Activated B cell treated with CpG ODN at 0.5 μM for 24 hours (primary cell): ENCODE results near the gene RAP1GAP2. TPM values are rescaled to one million over a fixed set of nuclear protein-coding genes. Genes with fewer than 3 reads are reported as not detected.

Experiments used
- ATAC-seq: fragments of 200-7000 bp; cut with Tn5 transposase; one replicate; pipeline ENCODE4 v1.10.0; 2021; ENCODE audit warnings: low read depth, mild to moderate bottlenecking, moderate library complexity
- CTCF ChIA-PET: fragments of 350-600 bp; sonication (Branson Sonifier 250); formaldehyde crosslinking; loops from one replicate; lab custom pipeline; 2021; ENCODE audit warnings: antibody characterized with exemption; lab: Charles Lee
- POLR2A ChIA-PET: fragments of 350-600 bp; sonication (Branson Sonifier 250); formaldehyde crosslinking; loops from one replicate; lab custom pipeline; 2021; ENCODE audit warnings: antibody characterized with exemption; lab: Charles Lee
- DNase-seq: peaks from one replicate; pipeline ENCODE4 v3.0.0; 2022
- H3K27ac Mint-ChIP-seq: one replicate; pipeline ENCODE4 v1.8.0; 2020; ENCODE audit warnings: mixed read lengths
- H3K27me3 Mint-ChIP-seq: one replicate; pipeline ENCODE4 v1.8.0; 2021; ENCODE audit warnings: mixed read lengths
- H3K36me3 Mint-ChIP-seq: one replicate; pipeline ENCODE4 v1.8.0; 2021; ENCODE audit warnings: low read depth, mixed read lengths
- H3K4me1 Mint-ChIP-seq: one replicate; pipeline ENCODE4 v1.8.0; 2021; ENCODE audit warnings: mixed read lengths
- H3K4me3 Mint-ChIP-seq: one replicate; pipeline ENCODE4 v1.8.0; 2020; ENCODE audit warnings: mild to moderate bottlenecking, mixed read lengths
- H3K9me3 Mint-ChIP-seq: one replicate; pipeline ENCODE4 v1.8.0; 2020; ENCODE audit warnings: mixed read lengths
- intact Hi-C: fragments of 100-400 bp; cut with micrococcal nuclease; formaldehyde crosslinking; loops from one replicate; pipeline ENCODE4 v1.15.1; 2024
- total RNA-seq: library from RNA; stranded (reverse); gene quantifications from 2 replicates; pipeline ENCODE4 v1.2.3, GENCODE V29; 2022
- TF ChIP-seq, protein P1 (sequence below): fragments of 200-600 bp; IDR thresholded peaks from one replicate; pipeline ENCODE4 v1.8.0; 2022; ENCODE audit warnings: antibody characterized with exemption, mild to moderate bottlenecking

Gene RAP1GAP2
- total RNA-seq, 1 donor from 2014 or later = 2.6 TPM

DNA sequence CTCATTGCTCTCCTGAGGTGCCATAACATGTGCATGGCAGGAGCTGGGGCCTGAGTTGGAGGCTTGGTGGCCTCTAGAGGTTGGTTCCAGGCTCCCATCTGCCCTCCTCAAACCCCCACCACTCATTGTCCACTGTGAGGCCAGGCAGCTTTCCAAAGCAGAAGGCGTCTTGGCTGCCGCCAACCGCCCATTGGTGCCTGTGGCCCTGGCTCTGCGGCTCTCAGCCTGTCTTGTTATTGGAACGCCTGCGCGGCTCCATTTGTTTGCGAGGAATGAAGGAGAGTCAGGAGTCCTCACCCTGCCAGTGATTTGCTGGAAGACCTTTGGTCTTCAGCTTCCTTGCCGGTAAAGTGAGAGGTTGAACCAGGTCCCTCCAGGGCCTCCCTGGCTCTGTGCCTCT, 223.5 kb downstream of the RAP1GAP2 start:
- H3K27ac Mint-ChIP-seq = no peak overlapping the region
- no peak overlapping the region for H3K4me3 Mint-ChIP-seq
- H3K4me1 Mint-ChIP-seq = no peaks in the 10 kb centered on the region
- peaks cover 18% of the 10 kb centered on the region for H3K9me3 Mint-ChIP-seq
- POLR2A ChIA-PET = interaction anchor here (0.6 kb wide), 1 partner anchor 1105 kb away, joined by 4 read pairs; no protein-coding TSS in a partner anchor
- ATAC-seq (no peak), DNase-seq (no peak)
- H3K27me3 Mint-ChIP-seq = no peaks in the 10 kb centered on the region
- TF ChIP-seq, protein P1, sequence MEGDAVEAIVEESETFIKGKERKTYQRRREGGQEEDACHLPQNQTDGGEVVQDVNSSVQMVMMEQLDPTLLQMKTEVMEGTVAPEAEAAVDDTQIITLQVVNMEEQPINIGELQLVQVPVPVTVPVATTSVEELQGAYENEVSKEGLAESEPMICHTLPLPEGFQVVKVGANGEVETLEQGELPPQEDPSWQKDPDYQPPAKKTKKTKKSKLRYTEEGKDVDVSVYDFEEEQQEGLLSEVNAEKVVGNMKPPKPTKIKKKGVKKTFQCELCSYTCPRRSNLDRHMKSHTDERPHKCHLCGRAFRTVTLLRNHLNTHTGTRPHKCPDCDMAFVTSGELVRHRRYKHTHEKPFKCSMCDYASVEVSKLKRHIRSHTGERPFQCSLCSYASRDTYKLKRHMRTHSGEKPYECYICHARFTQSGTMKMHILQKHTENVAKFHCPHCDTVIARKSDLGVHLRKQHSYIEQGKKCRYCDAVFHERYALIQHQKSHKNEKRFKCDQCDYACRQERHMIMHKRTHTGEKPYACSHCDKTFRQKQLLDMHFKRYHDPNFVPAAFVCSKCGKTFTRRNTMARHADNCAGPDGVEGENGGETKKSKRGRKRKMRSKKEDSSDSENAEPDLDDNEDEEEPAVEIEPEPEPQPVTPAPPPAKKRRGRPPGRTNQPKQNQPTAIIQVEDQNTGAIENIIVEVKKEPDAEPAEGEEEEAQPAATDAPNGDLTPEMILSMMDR = no peak
- H3K36me3 Mint-ChIP-seq = peaks cover 68% of the 10 kb centered on the region
- CTCF ChIA-PET = no interaction called here
- intact Hi-C loops = no loop called here

DNA sequence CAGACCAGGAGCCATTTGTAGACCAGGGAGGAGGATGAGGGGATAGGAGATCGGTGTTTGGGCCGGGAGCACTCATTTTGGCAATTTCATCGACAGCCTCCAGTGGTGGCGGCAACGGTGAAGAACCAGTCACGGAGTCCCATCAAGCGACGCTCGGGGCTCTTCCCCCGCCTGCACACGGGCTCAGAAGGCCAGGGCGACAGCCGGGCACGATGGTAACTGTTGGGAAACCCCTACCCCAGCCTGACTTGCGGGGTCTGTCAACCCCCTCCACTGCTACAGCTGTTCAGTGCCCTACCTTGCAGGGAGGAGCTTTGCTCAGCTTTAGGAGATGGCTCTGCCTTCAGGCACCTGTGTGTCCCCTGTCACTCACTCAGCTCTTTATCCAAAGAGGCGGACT, 224.1 kb downstream of the RAP1GAP2 start:
- Mint-ChIP-seq H3K4me1 (no peaks in the 10 kb centered on the region), H3K27me3 (no peaks in the 10 kb centered on the region), H3K9me3 (peaks cover 18% of the 10 kb centered on the region), H3K27ac (no peak overlapping the region), H3K4me3 (no peak overlapping the region), H3K36me3 (peaks cover 68% of the 10 kb centered on the region)
- ChIA-PET CTCF (no interaction called here), POLR2A (no interaction called here)
- ATAC-seq (no peak), DNase-seq (no peak)
- TF ChIP-seq, protein P1 = no peak
- intact Hi-C loops = no loop called here

DNA sequence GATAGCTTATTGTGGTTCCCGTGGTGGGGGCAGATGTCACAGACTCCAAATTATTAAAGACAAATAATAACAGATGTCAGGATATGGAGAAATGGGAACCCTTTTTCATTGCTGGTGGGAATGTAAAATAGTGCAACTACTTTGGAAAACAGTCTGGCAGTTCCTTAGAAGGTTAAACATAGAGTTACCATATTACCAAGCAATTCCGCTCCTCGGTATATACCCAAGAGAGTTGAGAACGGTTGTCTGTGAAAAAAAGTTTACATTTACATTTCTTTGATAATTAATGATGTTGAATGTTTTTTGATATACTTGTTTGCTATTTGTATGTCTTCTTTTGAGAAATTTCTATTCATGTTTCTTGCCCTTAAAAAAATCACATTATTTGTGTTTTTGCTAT, 226.0 kb downstream of the RAP1GAP2 start:
- ChIA-PET POLR2A (no interaction called here), CTCF (no interaction called here)
- peaks cover 18% of the 10 kb centered on the region for H3K9me3 Mint-ChIP-seq
- intact Hi-C loops = no loop called here
- H3K4me1 Mint-ChIP-seq = no peaks in the 10 kb centered on the region
- TF ChIP-seq, protein P1 = no peak
- ATAC-seq = no peak
- H3K4me3 Mint-ChIP-seq = no peak overlapping the region
- no peaks in the 10 kb centered on the region for H3K27me3 Mint-ChIP-seq
- DNase-seq = no peak
- H3K36me3 Mint-ChIP-seq = peaks cover 64% of the 10 kb centered on the region
- no peak overlapping the region for H3K27ac Mint-ChIP-seq

DNA sequence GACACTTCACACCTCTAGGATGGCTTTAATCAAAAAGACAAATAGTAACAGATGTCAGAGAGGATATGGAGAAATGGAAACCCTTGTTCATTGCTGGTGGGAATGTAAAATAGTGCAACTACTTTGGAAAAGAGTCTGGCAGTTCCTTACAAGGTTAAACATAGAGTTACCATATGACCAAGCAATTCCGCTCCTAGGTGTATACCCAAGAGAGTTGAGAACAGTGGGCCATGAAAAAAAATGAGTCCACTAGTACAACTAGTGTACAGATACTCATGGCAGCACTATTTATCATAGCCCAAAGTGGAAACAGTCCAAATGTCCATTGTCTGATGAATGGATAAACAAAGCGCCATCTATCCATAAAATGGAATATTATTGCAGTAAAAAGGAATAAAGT, 228.1 kb downstream of the RAP1GAP2 start:
- ChIA-PET POLR2A (no interaction called here), CTCF (no interaction called here)
- TF ChIP-seq, protein P1 = no peak
- DNase-seq (no peak), ATAC-seq (no peak)
- H3K36me3 Mint-ChIP-seq = peaks cover 75% of the 10 kb centered on the region
- H3K9me3 Mint-ChIP-seq = peaks cover 18% of the 10 kb centered on the region
- H3K4me1 Mint-ChIP-seq = no peaks in the 10 kb centered on the region
- intact Hi-C loops = no loop called here
- H3K4me3 Mint-ChIP-seq = no peak overlapping the region
- no peaks in the 10 kb centered on the region for H3K27me3 Mint-ChIP-seq
- H3K27ac Mint-ChIP-seq = no peak overlapping the region

DNA sequence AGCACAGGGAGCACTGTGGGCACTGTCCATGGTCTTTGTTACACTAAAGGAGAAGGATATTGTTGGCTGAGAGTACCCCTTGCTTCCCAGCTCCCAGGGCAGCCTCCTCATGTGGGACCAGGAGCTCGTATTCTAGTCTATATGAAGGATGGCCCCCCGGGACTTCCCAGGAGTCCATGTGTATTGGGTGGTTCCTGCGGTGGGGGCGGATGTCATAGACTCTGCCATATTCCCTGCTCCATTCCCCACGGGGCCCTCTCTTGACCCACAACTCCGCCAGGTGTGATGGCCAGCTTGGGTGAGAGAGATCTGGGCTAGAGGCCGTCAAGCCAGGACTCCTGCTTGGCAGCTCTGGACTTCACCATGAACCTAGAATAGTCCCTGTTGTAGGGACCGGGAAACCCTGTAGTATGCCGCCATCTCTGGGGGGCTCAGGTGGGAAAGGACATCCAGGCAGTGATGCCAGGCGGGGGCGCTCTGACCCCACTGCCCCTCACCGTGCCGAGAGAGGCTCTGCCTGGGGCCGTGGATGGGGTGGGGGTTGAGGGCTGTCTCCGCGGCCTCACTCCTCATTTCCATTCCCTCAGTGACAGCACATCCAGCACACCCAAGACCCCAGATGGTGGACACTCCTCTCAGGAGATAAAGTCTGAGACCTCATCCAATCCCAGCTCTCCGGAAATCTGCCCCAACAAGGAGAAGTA, 229.3 kb downstream of the RAP1GAP2 start:
- Mint-ChIP-seq H3K27me3 (no peaks in the 10 kb centered on the region), H3K36me3 (peaks cover 70% of the 10 kb centered on the region)
- intact Hi-C loops = no loop called here

More for the DNA sequence above, 229.3 kb downstream of the RAP1GAP2 start:
- ATAC-seq (no peak), DNase-seq (no peak)
- POLR2A ChIA-PET = no interaction called here
- Mint-ChIP-seq H3K9me3 (peaks cover 18% of the 10 kb centered on the region), H3K4me1 (no peaks in the 10 kb centered on the region), H3K27ac (no peak overlapping the region), H3K4me3 (no peak overlapping the region)
- TF ChIP-seq, protein P1 = no peak
- CTCF ChIA-PET = no interaction called here
